ENCODE data around the gene MRPL52. TPM values are rescaled to one million over a fixed set of nuclear protein-coding genes. Genes with fewer than 3 reads are reported as not detected.

The MRPL52 gene
- total RNA-seq, 2 experiments from 2014 or later: 122 to 126 TPM

DNA sequence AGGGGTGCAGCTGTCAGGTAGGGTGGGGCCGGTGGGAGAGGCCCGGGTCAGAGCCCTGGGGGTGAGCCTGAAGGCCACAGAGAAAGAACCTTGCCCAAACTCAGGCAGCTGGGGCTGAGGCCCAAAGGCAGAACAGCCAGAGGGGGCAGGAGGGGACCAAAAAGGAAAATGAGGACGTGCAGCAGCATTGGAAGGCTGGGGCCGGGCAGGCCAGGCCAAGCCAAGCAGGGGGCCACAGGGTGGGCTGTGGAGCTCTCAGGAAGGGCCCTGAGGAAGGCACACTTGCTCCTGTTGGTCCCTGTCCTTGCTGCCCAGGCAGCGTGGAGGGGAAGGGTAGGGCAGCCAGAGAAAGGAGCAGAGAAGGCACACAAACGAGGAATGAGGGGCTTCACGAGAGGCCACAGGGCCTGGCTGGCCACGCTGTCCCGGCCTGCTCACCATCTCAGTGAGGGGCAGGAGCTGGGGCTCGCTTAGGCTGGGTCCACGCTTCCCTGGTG lies 17.2 kb downstream of the MRPL52 start:
- Mint-ChIP-seq H3K4me1 (ENCODE audit: low read depth) (no peaks in the 10 kb centered on the region), H3K4me3 (no peak overlapping the region), H3K27ac (no peak overlapping the region), H3K27me3 (peaks cover 9% of the 10 kb centered on the region), H3K9me3 (no peaks in the 10 kb centered on the region), H3K36me3 (ENCODE audit: low read depth) (no peaks in the 10 kb centered on the region)
- intact Hi-C loops (cut with micrococcal nuclease): no loop called here
- ATAC-seq (no peak), DNase-seq (no peak)
- ChIA-PET POLR2A (no interaction called here), CTCF (interaction anchor here (20.8 kb wide), 1 partner anchor 18 kb away, joined by 469 read pairs; the partner anchor contains the start of genes MMP14 and MRPL52)
- TF ChIP-seq, protein P1, sequence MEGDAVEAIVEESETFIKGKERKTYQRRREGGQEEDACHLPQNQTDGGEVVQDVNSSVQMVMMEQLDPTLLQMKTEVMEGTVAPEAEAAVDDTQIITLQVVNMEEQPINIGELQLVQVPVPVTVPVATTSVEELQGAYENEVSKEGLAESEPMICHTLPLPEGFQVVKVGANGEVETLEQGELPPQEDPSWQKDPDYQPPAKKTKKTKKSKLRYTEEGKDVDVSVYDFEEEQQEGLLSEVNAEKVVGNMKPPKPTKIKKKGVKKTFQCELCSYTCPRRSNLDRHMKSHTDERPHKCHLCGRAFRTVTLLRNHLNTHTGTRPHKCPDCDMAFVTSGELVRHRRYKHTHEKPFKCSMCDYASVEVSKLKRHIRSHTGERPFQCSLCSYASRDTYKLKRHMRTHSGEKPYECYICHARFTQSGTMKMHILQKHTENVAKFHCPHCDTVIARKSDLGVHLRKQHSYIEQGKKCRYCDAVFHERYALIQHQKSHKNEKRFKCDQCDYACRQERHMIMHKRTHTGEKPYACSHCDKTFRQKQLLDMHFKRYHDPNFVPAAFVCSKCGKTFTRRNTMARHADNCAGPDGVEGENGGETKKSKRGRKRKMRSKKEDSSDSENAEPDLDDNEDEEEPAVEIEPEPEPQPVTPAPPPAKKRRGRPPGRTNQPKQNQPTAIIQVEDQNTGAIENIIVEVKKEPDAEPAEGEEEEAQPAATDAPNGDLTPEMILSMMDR (IDR thresholded peaks at IDR 0.05): no peak

DNA sequence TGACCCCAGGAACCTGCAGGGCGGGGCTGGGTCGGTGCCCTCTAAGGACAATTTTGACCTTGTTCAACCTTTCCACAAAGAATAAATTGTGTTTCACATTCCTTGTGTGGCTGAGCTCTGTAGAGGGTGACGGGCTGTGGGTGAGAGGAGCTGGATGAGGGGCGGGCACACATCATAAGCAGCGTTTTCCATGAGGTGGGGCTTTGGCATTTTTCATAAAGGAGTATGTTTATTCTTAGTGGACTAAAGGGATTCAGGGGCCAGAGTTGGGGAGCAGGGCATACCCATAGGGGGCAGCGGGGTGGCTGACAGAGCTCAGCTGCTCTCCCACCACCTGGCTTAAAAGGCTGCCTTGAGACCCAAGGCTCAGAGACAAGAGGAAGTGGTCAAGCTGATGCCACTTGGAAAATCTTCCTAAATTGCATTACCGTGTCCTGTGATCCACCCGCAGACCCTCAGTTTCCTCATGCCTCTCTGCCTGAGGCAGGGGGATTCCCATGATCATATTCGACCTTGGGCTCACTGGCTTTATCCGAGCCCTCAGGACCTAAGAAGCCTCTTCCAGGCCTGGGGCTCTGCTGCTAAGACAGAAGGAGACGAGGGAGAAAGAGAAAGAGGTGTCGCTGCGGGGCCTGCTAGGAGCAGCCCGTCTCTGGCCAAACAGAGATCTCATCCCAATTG lies 18.1 kb downstream of the MRPL52 start:
- peaks cover 2% of the 10 kb centered on the region for H3K4me1 Mint-ChIP-seq (ENCODE audit: low read depth)
- ATAC-seq (no peak), DNase-seq (no peak)
- no peak overlapping the region for H3K4me3 Mint-ChIP-seq
- CTCF ChIA-PET: interaction anchor here (1.0 to 20.8 kb wide), 3 partner anchors 19 to 278 kb away, joined by 3 to 469 read pairs (median 6); partner anchors contain the start of genes MMP14 and MRPL52
- H3K27me3 Mint-ChIP-seq: peaks cover 9% of the 10 kb centered on the region
- POLR2A ChIA-PET: interaction anchor here (1.1 to 1.5 kb wide), 2 partner anchors 9 to 19 kb away, joined by 3 to 4 read pairs; no protein-coding TSS in a partner anchor
- H3K9me3 Mint-ChIP-seq: no peaks in the 10 kb centered on the region
- TF ChIP-seq, protein P1 (IDR thresholded peaks at IDR 0.05): no peak
- intact Hi-C loops (cut with micrococcal nuclease): no loop called here
- H3K36me3 Mint-ChIP-seq (ENCODE audit: low read depth): no peaks in the 10 kb centered on the region
- H3K27ac Mint-ChIP-seq: no peak overlapping the region

DNA sequence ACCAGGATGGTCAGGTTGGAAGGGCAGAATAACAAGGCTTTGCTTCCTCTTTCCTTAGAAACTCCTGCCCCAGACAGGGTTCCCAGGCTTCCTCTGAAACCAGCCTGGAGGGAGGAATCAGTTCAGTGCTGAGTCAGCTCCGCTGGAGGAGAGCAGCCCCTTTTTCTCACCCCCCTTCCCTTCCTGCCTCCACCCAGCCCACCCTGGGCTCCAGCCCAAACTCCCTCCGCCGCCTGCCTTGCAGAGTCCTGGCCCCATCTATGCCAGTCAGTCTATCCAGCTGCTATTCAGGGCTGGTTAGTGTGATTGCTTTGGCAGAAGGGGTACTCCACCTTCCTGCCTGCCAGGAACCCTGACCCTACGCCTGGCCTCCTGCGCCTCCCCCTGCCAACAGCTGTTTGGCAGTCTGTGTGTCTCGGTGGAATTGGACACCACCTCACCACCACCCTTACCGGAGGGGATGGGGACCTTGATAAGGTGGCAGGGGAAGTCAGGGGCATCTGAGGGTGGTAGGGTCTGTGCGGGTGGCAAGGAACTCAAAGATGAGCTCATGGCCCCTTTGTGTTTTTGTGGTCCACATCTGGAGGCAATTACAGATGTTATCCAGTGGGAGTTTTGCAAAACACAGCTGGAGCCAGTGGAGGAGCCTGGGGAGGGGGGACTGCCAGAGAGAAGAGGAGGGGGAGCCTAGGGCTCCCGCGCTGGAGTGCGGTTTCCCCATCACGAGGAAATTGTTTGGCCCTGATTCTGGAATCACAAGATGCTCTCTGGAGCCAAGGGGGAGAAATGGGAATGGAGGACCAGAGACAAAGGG lies 18.9 kb downstream of the MRPL52 start:
- H3K9me3 Mint-ChIP-seq: no peaks in the 10 kb centered on the region
- CTCF ChIA-PET: interaction anchor here (1.0 to 20.8 kb wide), 3 partner anchors 20 to 278 kb away, joined by 3 to 469 read pairs (median 6); partner anchors contain the start of genes MMP14 and MRPL52
- no peak for ATAC-seq
- DNase-seq: no peak
- H3K27ac Mint-ChIP-seq: no peak overlapping the region
- H3K4me1 Mint-ChIP-seq (ENCODE audit: low read depth): peaks cover 6% of the 10 kb centered on the region
- POLR2A ChIA-PET: interaction anchor here (1.1 to 1.5 kb wide), 2 partner anchors 10 to 19 kb away, joined by 3 to 4 read pairs; no protein-coding TSS in a partner anchor
- no peaks in the 10 kb centered on the region for H3K36me3 Mint-ChIP-seq (ENCODE audit: low read depth)
- TF ChIP-seq, protein P1 (IDR thresholded peaks at IDR 0.05): no peak
- peaks cover 9% of the 10 kb centered on the region for H3K27me3 Mint-ChIP-seq
- H3K4me3 Mint-ChIP-seq: no peak overlapping the region
- intact Hi-C loops (cut with micrococcal nuclease): no loop called here

DNA sequence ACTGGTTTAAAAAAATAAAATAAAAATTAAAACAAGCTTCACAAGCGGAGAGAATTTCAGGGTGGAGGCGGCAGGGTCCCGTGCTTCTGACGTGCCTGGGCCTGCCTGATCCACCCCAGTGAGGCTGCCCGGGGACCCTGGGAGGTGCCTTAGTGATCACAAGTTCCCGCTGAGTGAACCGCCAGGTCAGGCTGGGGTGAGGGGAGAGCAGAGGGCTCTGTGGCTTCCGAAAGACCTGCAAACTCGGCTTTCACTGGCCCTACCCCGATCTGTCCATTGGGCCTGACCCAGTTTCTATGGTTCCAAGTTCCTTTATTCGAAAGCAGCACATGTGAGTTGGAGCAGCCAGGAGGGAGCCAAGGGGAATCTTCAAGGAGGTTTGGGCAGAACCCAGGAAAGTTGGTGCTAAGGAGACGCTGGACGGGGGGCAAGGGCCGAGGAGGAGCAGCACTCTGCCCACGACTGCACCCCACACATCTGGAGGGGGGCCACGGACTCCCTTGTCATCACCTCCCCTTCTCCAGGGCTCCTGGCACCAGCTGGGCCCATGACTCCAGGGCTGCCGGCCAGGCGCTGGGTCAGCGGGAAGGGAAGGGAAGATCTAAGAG lies 19.6 kb downstream of the MRPL52 start:
- DNase-seq: no peak
- no peaks in the 10 kb centered on the region for H3K9me3 Mint-ChIP-seq
- H3K27ac Mint-ChIP-seq: no peak overlapping the region
- H3K4me3 Mint-ChIP-seq: no peak overlapping the region
- peaks cover 9% of the 10 kb centered on the region for H3K27me3 Mint-ChIP-seq
- TF ChIP-seq, protein P1 (IDR thresholded peaks at IDR 0.05): no peak
- H3K4me1 Mint-ChIP-seq (ENCODE audit: low read depth): peaks cover 6% of the 10 kb centered on the region
- ATAC-seq: no peak
- POLR2A ChIA-PET: interaction anchor here (0.6 kb wide), 1 partner anchor 83 kb away, joined by 3 read pairs; the partner anchor contains the start of gene OXA1L
- no peaks in the 10 kb centered on the region for H3K36me3 Mint-ChIP-seq (ENCODE audit: low read depth)
- CTCF ChIA-PET: interaction anchor here (0.6 to 20.8 kb wide), 4 partner anchors 20 to 292 kb away, joined by 3 to 469 read pairs (median 6); partner anchors contain the start of genes MMP14 and MRPL52
- intact Hi-C loops (cut with micrococcal nuclease): no loop called here

Data from activated CD8-positive, alpha-beta T cell treated with anti-CD3 and anti-CD28 coated beads for 36 hours (primary cell).